C1 segment of cervical spinal cord (tissue), 14 donors: Measurements from ENCODE around the gene CCT8L2.
A peak's percentile ranks its signal among the peaks of the same experiment; 100 is the strongest.
"Not testable (repeated sequence)": the region's sequence is repeated elsewhere in the genome, so short reads cannot be mapped to it uniquely, and the experiment has no call there.

Source experiments
- DNase-seq, 14 donors: peaks; one replicate each; lab custom pipeline; 2025; lab: John Stamatoyannopoulos, UW

CCT8L2 gene

GRCh38 chr22:16592710-16593109 is at the start of gene CCT8L2:
TSS of gene CCT8L2 (minus strand) at chr22:16592810. CDS start at chr22:16592550, 260 bp downstream.
- not testable (repeated sequence) for DNase-seq

GRCh38 chr22:16635442-16635841 is 42.8 kb upstream of the CCT8L2 start:
- not testable (repeated sequence) for DNase-seq

- DNase-seq = not testable (repeated sequence)
Observed at GRCh38 chr22:16634092-16634491, 41.5 kb upstream of the CCT8L2 start.

GRCh38 chr22:16628476-16628875 is 35.9 kb upstream of the CCT8L2 start:
- DNase-seq = not testable (repeated sequence)

- not testable (repeated sequence) for DNase-seq
Observed at GRCh38 chr22:16625018-16625417, 32.4 kb upstream of the CCT8L2 start.

- DNase-seq = not testable (repeated sequence)
Observed at GRCh38 chr22:16623595-16623994, 31.0 kb upstream of the CCT8L2 start.

- DNase-seq = not testable (repeated sequence)
Observed at GRCh38 chr22:16617516-16617915, 24.9 kb upstream of the CCT8L2 start.

GRCh38 chr22:16616390-16616938 is 23.9 kb upstream of the CCT8L2 start:
- DNase-seq = not testable (repeated sequence)

- DNase-seq = not testable (repeated sequence)
Observed at GRCh38 chr22:16615606-16616245, 23.1 kb upstream of the CCT8L2 start.

GRCh38 chr22:16609548-16610261 is 17.1 kb upstream of the CCT8L2 start:
- DNase-seq = peak in 1 of 14 donors; percentile 8

GRCh38 chr22:16608931-16609330 is 16.3 kb upstream of the CCT8L2 start:
- DNase-seq = no peak

- DNase-seq = not testable (repeated sequence)
Observed at GRCh38 chr22:16604257-16604998, 11.8 kb upstream of the CCT8L2 start.

- DNase-seq = not testable (repeated sequence)
Observed at GRCh38 chr22:16603770-16604242, 11.2 kb upstream of the CCT8L2 start.

GRCh38 chr22:16603448-16603768 is 10.8 kb upstream of the CCT8L2 start:
- DNase-seq = peak in 1 of 14 donors; percentile 5

GRCh38 chr22:16602728-16603447 is 10.3 kb upstream of the CCT8L2 start:
- DNase-seq = peak in 3 of 14 donors; percentile 3 to 16 (median 11)

- peak in 1 of 14 donors; percentile 15 for DNase-seq
Observed at GRCh38 chr22:16602224-16602727, 9.7 kb upstream of the CCT8L2 start.

- peak in 7 of 14 donors; percentile 23 to 69 (median 29) for DNase-seq
Observed at GRCh38 chr22:16601437-16602223, 9.0 kb upstream of the CCT8L2 start.

GRCh38 chr22:16600644-16601436 is 8.2 kb upstream of the CCT8L2 start:
- peak in 13 of 14 donors; percentile 1 to 86 (median 59) for DNase-seq

- DNase-seq = peak in 1 of 14 donors; percentile 2
Observed at GRCh38 chr22:16599648-16600047, 7.0 kb upstream of the CCT8L2 start.
